NB4 (cell line): Measurements from ENCODE around the gene HINT3.
"Not testable (repeated sequence)": the region's sequence is repeated elsewhere in the genome, so short reads cannot be mapped to it uniquely, and the experiment has no call there.

Experiments
- DNase-seq: peaks from one replicate; pipeline ENCODE4 v3.0.0; 2010; ENCODE audit warnings: low read depth
- H3K4me3 ChIP-seq: one replicate; pipeline ENCODE4 v1.5.1; 2011; ENCODE audit warnings: mild to moderate bottlenecking, low read depth, low read length, moderate library complexity
- MYC ChIP-seq: IDR thresholded peaks from 2 replicates; pipeline ENCODE4 v1.6.1; 2011; ENCODE audit warnings: low read depth, low read length
- POLR2A ChIP-seq: IDR thresholded peaks from 2 replicates; pipeline ENCODE4 v1.6.1; 2011; ENCODE audit warnings: mild to moderate bottlenecking; ENCODE audit not compliant: insufficient read length; ENCODE audit errors: extremely low read depth
- TF ChIP-seq, protein P1 (sequence below): IDR thresholded peaks from 2 replicates; pipeline ENCODE4 v1.6.1; 2011; ENCODE audit warnings: low read depth, low read length
- TF ChIP-seq, protein P2 (sequence below): IDR thresholded peaks from one replicate; pipeline ENCODE4 v1.5.1; 2012; ENCODE audit warnings: low read depth, low read length

The HINT3 gene

GRCh38 chr6:125963817-125964216, 7.2 kb downstream of the HINT3 start:
- H3K4me3 ChIP-seq, result no peak overlapping the region
- no peak for DNase-seq
- TF ChIP-seq, protein P1, sequence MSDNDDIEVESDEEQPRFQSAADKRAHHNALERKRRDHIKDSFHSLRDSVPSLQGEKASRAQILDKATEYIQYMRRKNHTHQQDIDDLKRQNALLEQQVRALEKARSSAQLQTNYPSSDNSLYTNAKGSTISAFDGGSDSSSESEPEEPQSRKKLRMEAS, result no peak
- TF ChIP-seq, protein P2, sequence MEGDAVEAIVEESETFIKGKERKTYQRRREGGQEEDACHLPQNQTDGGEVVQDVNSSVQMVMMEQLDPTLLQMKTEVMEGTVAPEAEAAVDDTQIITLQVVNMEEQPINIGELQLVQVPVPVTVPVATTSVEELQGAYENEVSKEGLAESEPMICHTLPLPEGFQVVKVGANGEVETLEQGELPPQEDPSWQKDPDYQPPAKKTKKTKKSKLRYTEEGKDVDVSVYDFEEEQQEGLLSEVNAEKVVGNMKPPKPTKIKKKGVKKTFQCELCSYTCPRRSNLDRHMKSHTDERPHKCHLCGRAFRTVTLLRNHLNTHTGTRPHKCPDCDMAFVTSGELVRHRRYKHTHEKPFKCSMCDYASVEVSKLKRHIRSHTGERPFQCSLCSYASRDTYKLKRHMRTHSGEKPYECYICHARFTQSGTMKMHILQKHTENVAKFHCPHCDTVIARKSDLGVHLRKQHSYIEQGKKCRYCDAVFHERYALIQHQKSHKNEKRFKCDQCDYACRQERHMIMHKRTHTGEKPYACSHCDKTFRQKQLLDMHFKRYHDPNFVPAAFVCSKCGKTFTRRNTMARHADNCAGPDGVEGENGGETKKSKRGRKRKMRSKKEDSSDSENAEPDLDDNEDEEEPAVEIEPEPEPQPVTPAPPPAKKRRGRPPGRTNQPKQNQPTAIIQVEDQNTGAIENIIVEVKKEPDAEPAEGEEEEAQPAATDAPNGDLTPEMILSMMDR, result no peak
- TF ChIP-seq MYC, result no peak

- no peak for DNase-seq
- no peak for TF ChIP-seq POLR2A
- TF ChIP-seq, protein P1, result no peak
- no peak for TF ChIP-seq MYC
- TF ChIP-seq, protein P2, result no peak
- H3K4me3 ChIP-seq, result no peak overlapping the region
These were observed 10.0 kb downstream of the HINT3 start for GRCh38 chr6:125966569-125966968.

DNA sequence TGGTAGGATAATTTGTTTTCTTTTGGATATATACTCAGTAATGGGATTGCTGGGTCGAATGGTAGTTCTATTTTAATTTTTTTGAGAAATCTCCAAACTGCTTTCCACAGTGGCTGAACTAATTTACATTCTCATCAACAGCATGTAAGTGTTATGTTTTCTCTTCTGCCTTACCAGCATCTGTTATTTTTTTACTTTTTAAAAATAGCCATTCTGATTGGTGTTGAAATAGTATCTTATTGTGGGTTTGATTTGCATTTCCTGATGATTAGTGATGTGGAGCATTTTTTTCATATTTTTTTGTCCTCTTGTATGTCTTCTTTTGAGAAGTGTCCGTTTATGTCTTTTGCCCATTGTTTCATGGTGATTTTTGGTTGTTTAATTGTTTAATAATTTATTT, 11.9 kb downstream of the HINT3 start:
- TF ChIP-seq MYC (no peak), POLR2A (no peak)
- TF ChIP-seq, protein P2, result no peak
- TF ChIP-seq, protein P1, result no peak
- DNase-seq, result no peak
- no peak overlapping the region for H3K4me3 ChIP-seq

DNA sequence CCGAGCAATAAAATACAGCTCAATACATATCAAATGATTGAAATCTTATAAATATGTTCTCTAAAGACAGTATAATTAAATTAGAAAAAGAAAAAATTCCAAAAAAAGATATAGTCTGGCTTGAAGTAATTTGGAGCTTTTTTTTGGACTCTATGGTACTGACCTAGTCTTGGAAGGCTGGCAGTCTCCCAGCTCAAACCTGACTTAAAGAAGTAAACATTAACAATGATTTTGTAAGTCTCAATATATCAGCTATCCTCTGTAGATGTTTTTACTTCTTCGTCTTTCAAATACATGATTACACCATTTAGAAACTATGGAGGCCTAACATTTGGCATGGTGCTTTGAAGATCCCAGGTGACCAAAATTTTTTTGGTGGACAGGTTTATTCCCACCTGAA, 14.2 kb downstream of the HINT3 start:
- no peak overlapping the region for H3K4me3 ChIP-seq
- no peak for DNase-seq

GRCh38 chr6:125972478-125972877, 15.9 kb downstream of the HINT3 start:
- H3K4me3 ChIP-seq, DNase-seq: not testable (repeated sequence)

More for the DNA sequence above, 14.2 kb downstream of the HINT3 start:
- TF ChIP-seq MYC, result no peak
- TF ChIP-seq, protein P2, result no peak
- TF ChIP-seq, protein P1, result no peak
- no peak for TF ChIP-seq POLR2A

- no peak overlapping the region for H3K4me3 ChIP-seq
- TF ChIP-seq, protein P1, result no peak
- TF ChIP-seq MYC (no peak), POLR2A (no peak)
- TF ChIP-seq, protein P2, result peak; percentile 29
- DNase-seq, result peak; percentile 75
These were observed 17.8 kb downstream of the HINT3 start for GRCh38 chr6:125974214-125974866.
